ENCODE data around the gene NOC2L.

DNA sequence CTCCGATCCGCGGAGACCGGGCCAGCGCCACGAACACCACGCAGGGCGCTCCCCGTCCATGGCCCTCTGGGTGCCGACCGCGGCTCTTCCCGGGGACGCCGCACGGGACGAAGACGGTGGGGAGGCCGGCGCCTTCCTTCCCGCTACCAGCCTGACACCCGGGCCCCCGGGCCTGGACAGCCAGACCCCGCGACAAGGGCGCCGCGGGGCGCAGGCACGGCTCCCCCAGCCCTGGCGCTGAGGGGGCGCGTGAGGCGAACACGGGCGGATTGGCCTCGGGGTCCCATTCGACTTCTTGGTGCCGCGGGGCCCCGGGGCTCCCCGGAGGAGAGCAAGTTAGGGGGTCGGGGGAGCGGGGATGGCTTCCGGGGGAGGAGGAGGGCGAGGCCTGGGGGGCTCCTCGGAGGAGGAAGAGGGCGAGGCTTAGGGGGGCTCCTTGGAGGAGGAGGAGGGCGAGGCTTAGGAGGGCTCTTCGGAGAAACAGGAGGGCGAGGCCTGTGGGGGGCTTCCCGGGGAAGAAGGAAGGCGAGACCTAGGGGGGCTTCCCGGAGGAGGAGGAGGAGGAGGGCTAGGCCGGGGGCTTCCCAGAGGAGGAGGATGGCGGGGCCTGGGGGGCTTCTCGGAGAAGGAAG, 791 bp upstream of the NOC2L start:
- TF ChIP-seq CTCF (conservative IDR thresholded peaks at IDR 0.05 in 1 of 2, IDR thresholded peaks at IDR 0.05 in 1 of 2; ENCODE audit: low read depth in 1 of 2, low read length in 2 of 2) = no peak
- no peak for TF ChIP-seq EZH2 (IDR thresholded peaks at IDR 0.05; ENCODE audit: low read length, missing control alignments)
